H9 (cell line): Measurements from ENCODE around the gene BRD1. TPM values are rescaled to one million over a fixed set of nuclear protein-coding genes. Genes with fewer than 3 reads are reported as not detected.

Experiments
- DNase-seq: peaks from one replicate; pipeline ENCODE4 v3.0.0-alpha.2; 2017
- H2AFZ ChIP-seq: one replicate; pipeline ENCODE4 v1.6.1; 2013; ENCODE audit warnings: mild to moderate bottlenecking, low read length, control low read depth, moderate library complexity
- H2AK5ac ChIP-seq: 2 replicates; pipeline ENCODE4 v1.6.1; 2013; ENCODE audit warnings: low read length, control low read depth, mixed read lengths; ENCODE audit not compliant: insufficient read length
- H2BK120ac ChIP-seq: one replicate; pipeline ENCODE4 v1.6.1; 2013; ENCODE audit warnings: low read depth, mild to moderate bottlenecking, low read length, control low read depth, inconsistent platforms; ENCODE audit not compliant: poor library complexity, severe bottlenecking
- H2BK12ac ChIP-seq: 2 replicates; pipeline ENCODE4 v1.6.1; 2013; ENCODE audit warnings: low read length, control low read depth, mixed read lengths, low read depth; ENCODE audit not compliant: insufficient read length
- H2BK15ac ChIP-seq: 2 replicates; pipeline ENCODE4 v1.6.1; 2013; ENCODE audit warnings: low read depth, low read length, control low read depth
- H2BK20ac ChIP-seq: one replicate; pipeline ENCODE4 v1.6.1; 2013; ENCODE audit warnings: low read depth, mild to moderate bottlenecking, low read length, control low read depth, inconsistent platforms; ENCODE audit not compliant: poor library complexity, severe bottlenecking
- H2BK5ac ChIP-seq: 2 replicates; pipeline ENCODE4 v1.6.1; 2013; ENCODE audit warnings: low read length, control low read depth, mixed read lengths; ENCODE audit not compliant: insufficient read length
- H3K14ac ChIP-seq: 2 replicates; pipeline ENCODE4 v1.6.1; 2013; ENCODE audit warnings: low read length, control low read depth; ENCODE audit not compliant: insufficient read depth
- H3K18ac ChIP-seq: 2 replicates; pipeline ENCODE4 v1.6.1; 2013; ENCODE audit warnings: low read depth, mild to moderate bottlenecking, mixed read lengths, low read length, control low read depth; ENCODE audit not compliant: insufficient read length
- H3K23ac ChIP-seq: 2 replicates; pipeline ENCODE4 v1.6.1; 2013; ENCODE audit warnings: low read length, control low read depth, mixed read lengths, low read depth; ENCODE audit not compliant: insufficient read length
- H3K23me2 ChIP-seq: 2 replicates; pipeline ENCODE4 v1.6.1; 2013; ENCODE audit warnings: low read depth, mild to moderate bottlenecking, mixed read lengths, low read length, control low read depth; ENCODE audit not compliant: insufficient read length, poor library complexity, severe bottlenecking
- H3K27ac ChIP-seq: 2 replicates; pipeline ENCODE4 v1.5.1; 2013; ENCODE audit warnings: low read length, control low read depth, mixed read lengths, low read depth; ENCODE audit not compliant: insufficient read length
- H3K27me3 ChIP-seq: 2 replicates; pipeline ENCODE4 v1.6.1; 2013; ENCODE audit warnings: low read length, control low read depth, inconsistent platforms; ENCODE audit not compliant: insufficient read depth
- H3K4ac ChIP-seq: 2 replicates; pipeline ENCODE4 v1.6.1; 2013; ENCODE audit warnings: low read depth, mild to moderate bottlenecking, control low read depth, inconsistent platforms, low read length, moderate library complexity
- H3K4me1 ChIP-seq: 2 replicates; pipeline ENCODE4 v1.6.1; 2013; ENCODE audit warnings: low read length, control low read depth, inconsistent platforms; ENCODE audit not compliant: insufficient read depth
- H3K4me2 ChIP-seq: 2 replicates; pipeline ENCODE4 v1.6.1; 2013; ENCODE audit warnings: low read length, control low read depth, mixed read lengths; ENCODE audit not compliant: insufficient read length, insufficient read depth
- H3K56ac ChIP-seq: 2 replicates; pipeline ENCODE4 v1.6.1; 2013; ENCODE audit warnings: low read depth, mild to moderate bottlenecking, mixed read lengths, low read length, control low read depth; ENCODE audit not compliant: insufficient read length
- H3K79me1 ChIP-seq: 2 replicates; pipeline ENCODE4 v1.6.1; 2013; ENCODE audit warnings: low read depth, mild to moderate bottlenecking, moderate library complexity, low read length, control low read depth, inconsistent platforms; ENCODE audit not compliant: insufficient read depth, poor library complexity, severe bottlenecking
- H3K79me2 ChIP-seq: 2 replicates; pipeline ENCODE4 v1.6.1; 2013; ENCODE audit warnings: low read length, control low read depth, inconsistent platforms; ENCODE audit not compliant: insufficient read depth
- H3K9ac ChIP-seq: 2 replicates; pipeline ENCODE4 v1.6.1; 2013; ENCODE audit warnings: low read length, control low read depth, mixed read lengths; ENCODE audit not compliant: insufficient read length; ENCODE audit errors: extremely low read depth
- H3K9me3 ChIP-seq: one replicate; pipeline ENCODE4 v1.6.1; 2013; ENCODE audit warnings: low read depth, low read length, inconsistent platforms; ENCODE audit not compliant: control insufficient read depth
- H3T11ph ChIP-seq: one replicate; pipeline ENCODE4 v1.6.1; 2013; ENCODE audit warnings: mild to moderate bottlenecking, low read length, control low read depth, inconsistent platforms
- H4K20me1 ChIP-seq: one replicate; pipeline ENCODE4 v1.6.1; 2013; ENCODE audit not compliant: control insufficient read depth, insufficient read length, insufficient read depth
- H4K5ac ChIP-seq: 2 replicates; pipeline ENCODE4 v1.6.1; 2013; ENCODE audit warnings: low read depth, mild to moderate bottlenecking, mixed read lengths, low read length, control low read depth; ENCODE audit not compliant: insufficient read length
- H4K8ac ChIP-seq: replicated peaks from 2 replicates; pipeline ENCODE4 v1.6.1; 2013; ENCODE audit warnings: low read length, control low read depth, mixed read lengths, low read depth; ENCODE audit not compliant: insufficient read length
- H4K91ac ChIP-seq: 2 replicates; pipeline ENCODE4 v1.6.1; 2013; ENCODE audit warnings: low read depth, mild to moderate bottlenecking, moderate library complexity, mixed read lengths, low read length, control low read depth; ENCODE audit not compliant: insufficient read length
- H3K27ac Mint-ChIP-seq, 3 experiments: 2 replicates in 2 of 3; 3 replicates in 1 of 3; pipeline ENCODE4 v1.8.0; 2020 to 2021; ENCODE audit warnings: mixed read lengths in 3 of 3, mild to moderate bottlenecking in 1 of 3, moderate library complexity in 1 of 3
- H3K27me3 Mint-ChIP-seq: 2 replicates; pipeline ENCODE4 v1.8.0; 2021; ENCODE audit warnings: low read depth, mild to moderate bottlenecking, moderate library complexity, mixed read lengths
- H3K36me3 Mint-ChIP-seq, 3 experiments: 2 replicates in 2 of 3; 3 replicates in 1 of 3; pipeline ENCODE4 v1.8.0; 2020 to 2021; ENCODE audit warnings: low read depth in 3 of 3, mixed read lengths in 3 of 3; ENCODE audit not compliant: insufficient read depth in 1 of 3
- H3K4me1 Mint-ChIP-seq, 2 experiments: 2 replicates each; pipeline ENCODE4 v1.8.0; 2020; ENCODE audit warnings: mixed read lengths in 2 of 2
- H3K4me3 Mint-ChIP-seq, 2 experiments: 2 replicates in 1 of 2; 3 replicates in 1 of 2; pipeline ENCODE4 v1.8.0; 2020 to 2021; ENCODE audit warnings: mild to moderate bottlenecking in 2 of 2, mixed read lengths in 2 of 2, moderate library complexity in 1 of 2
- H3K9me3 Mint-ChIP-seq, 2 experiments: 2 replicates in 1 of 2; 3 replicates in 1 of 2; pipeline ENCODE4 v1.8.0; 2020; ENCODE audit warnings: mild to moderate bottlenecking in 2 of 2, mixed read lengths in 2 of 2, moderate library complexity in 1 of 2
- CTCF ChIP-seq: fragments of 200-600 bp; sonication (generic); conservative IDR thresholded peaks from 3 replicates; pipeline ENCODE4 v1.8.0; 2021; ENCODE audit warnings: antibody characterized with exemption, mild to moderate bottlenecking
- WGBS: extraction: QIAGEN DNeasy Blood & Tissue Kit; methylation state at CpG from one replicate; pipeline ENCODE4 v1.1.7; 2013; ENCODE audit warnings: missing lambda C conversion rate, low lambda C conversion rate, mixed read lengths; ENCODE audit not compliant: insufficient read length; ENCODE audit errors: extremely low coverage; 5-methylcytosine and 5-hydroxymethylcytosine counted together
- total RNA-seq: library from RNA; stranded (reverse); gene quantifications from 2 replicates; pipeline ENCODE4 v1.2.1, GENCODE V29; 2021

BRD1 gene
- total RNA-seq, 1 experiment from 2014 or later: 51.3 TPM

DNA sequence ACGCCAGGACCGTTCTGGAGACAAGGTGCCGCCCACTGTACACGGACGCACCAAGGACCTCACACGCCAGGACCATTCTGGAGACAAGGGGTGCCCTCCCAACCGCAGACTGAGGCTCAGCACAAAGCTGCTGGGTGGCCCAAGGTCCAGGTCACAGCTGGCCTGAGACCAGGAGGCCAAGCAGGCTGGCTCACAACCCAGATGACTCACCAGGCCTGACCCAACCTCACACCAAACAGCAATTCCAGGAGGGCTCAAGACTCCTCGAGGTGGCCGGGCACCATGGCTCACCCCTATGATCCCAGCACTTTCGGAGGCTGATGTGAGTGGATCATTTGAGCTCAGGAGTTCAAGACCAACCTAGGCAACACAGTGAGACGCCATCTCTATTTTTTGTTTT, 14.8 kb downstream of the BRD1 start:
- Histone ChIP-seq H3K56ac (no peak overlapping the region), H3K4ac (no peak overlapping the region), H3K4me1 (no peaks in the 10 kb centered on the region), H3K18ac (no peak overlapping the region), H3K79me1 (peaks cover 14% of the 10 kb centered on the region), H3K79me2 (peaks cover 65% of the 10 kb centered on the region), H3K27ac (no peak overlapping the region), H2AFZ (no peak overlapping the region), H3K27me3 (no peaks in the 10 kb centered on the region), H4K5ac (no peak overlapping the region), H3K9ac (no peak overlapping the region), H4K20me1 (no peaks in the 10 kb centered on the region), H2AK5ac (no peak overlapping the region), H4K8ac (no peak overlapping the region), H3K23ac (no peak overlapping the region), H3K14ac (no peak overlapping the region), H2BK20ac (no peak overlapping the region), H2BK120ac (no peak overlapping the region), H2BK5ac (no peak overlapping the region), H3K9me3 (no peaks in the 10 kb centered on the region), H2BK12ac (no peak overlapping the region), H3T11ph (no peak overlapping the region), H2BK15ac (no peak overlapping the region), H3K4me2 (no peak overlapping the region), H3K23me2 (peaks cover 2% of the 10 kb centered on the region), H4K91ac (no peak overlapping the region)
- H3K4me1 Mint-ChIP-seq: no peaks in the 10 kb centered on the region
- no peaks in the 10 kb centered on the region for H3K9me3 Mint-ChIP-seq
- no peak for TF ChIP-seq CTCF
- WGBS: no CpG with 5 or more reads among the region's 11 CpGs
- H3K27me3 Mint-ChIP-seq: no peaks in the 10 kb centered on the region
- peaks cover 13 to 53% (median 41%) of the 10 kb centered on the region in 3 experiments for H3K36me3 Mint-ChIP-seq
- H3K27ac Mint-ChIP-seq: peak overlapping the region; percentile 31 to 78 (median 61); a peak in 3 of 7 replicates
- no peak for DNase-seq
- H3K4me3 Mint-ChIP-seq: no peak overlapping the region
